Ovary (tissue), 9 donors: ENCODE results near the gene MPPED2. TPM values are rescaled to one million over a fixed set of nuclear protein-coding genes. Genes with fewer than 3 reads are reported as not detected.
A peak's percentile ranks its signal among the peaks of the same experiment; 100 is the strongest.

Experiments used
- DNase-seq, 5 donors: peaks; one replicate each; pipeline ENCODE4 v3.0.0-alpha.2; 2019 to 2020
- H3K27ac ChIP-seq, 2 donors: fragments of 200-600 bp; one replicate each; pipeline versions ENCODE4 v1.5.1 to v1.8.0; 2019 to 2022
- H3K27me3 ChIP-seq: fragments of 200-600 bp; one replicate; pipeline ENCODE4 v1.8.0; 2022
- H3K36me3 ChIP-seq: fragments of 200-600 bp; sonication (generic); one replicate; pipeline ENCODE4 v1.5.1; 2019
- H3K4me1 ChIP-seq: one replicate; pipeline ENCODE4 v1.8.1; 2013; ENCODE audit warnings: mild to moderate bottlenecking, moderate library complexity; ENCODE audit not compliant: insufficient read depth
- H3K4me3 ChIP-seq: fragments of 200-600 bp; sonication (generic); one replicate; pipeline ENCODE4 v1.5.1; 2017
- H3K9me3 ChIP-seq, 2 donors: fragments of 200-600 bp in 1 of 2; sonication (generic) in 1 of 2; one replicate each; pipeline versions ENCODE4 v1.5.1 to v1.8.1; 2013 to 2019; ENCODE audit warnings: mild to moderate bottlenecking in 1 of 2, moderate library complexity in 1 of 2
- EP300 ChIP-seq: sonication (generic); formaldehyde crosslinking; IDR thresholded peaks from one replicate; pipeline ENCODE4 v1.6.1; 2017; ENCODE audit warnings: antibody characterized with exemption
- POLR2A ChIP-seq: fragments of 450-650 bp; IDR thresholded peaks from one replicate; pipeline ENCODE4 v1.6.1; 2017; ENCODE audit warnings: antibody characterized with exemption, mild to moderate bottlenecking, moderate library complexity
- WGBS, 3 donors: extraction: QIAGEN DNeasy Blood & Tissue Kit in 1 of 3; methylation state at CpG; one replicate each; pipeline versions ENCODE4 v1.1.5 to v1.1.7; 2013 to 2017; 5-methylcytosine and 5-hydroxymethylcytosine counted together
- intact Hi-C, 4 donors: fragments of 100-400 bp; cut with DNase I; formaldehyde crosslinking; loops; one replicate each; pipeline versions ENCODE4 v1.11.0 to v1.15.1; 2022 to 2023
- polyA plus RNA-seq, 2 donors: library from polyadenylated mRNA; stranded (reverse); fragments of 200-250 nt in 1 of 2; fragments of 350-450 nt in 1 of 2; fragmentation: Illumina TruSeq in 1 of 2; extraction: RNeasy Lipid Tissue Mini Kit (QIAGEN cat#74804) in 1 of 2; gene quantifications; one replicate each; pipeline ENCODE4 v1.2.3, GENCODE V29; 2013 to 2014
- total RNA-seq, 7 donors: library from RNA; depleted of rRNA in 2 of 7; stranded (reverse); fragments of >200 nt in 2 of 7; fragmentation: NEBNext Ultra II Directional in 3 of 7; extraction: Animal tissue kit (Norgen Biotek cat#: 25700) in 3 of 7; gene quantifications; one replicate each; pipeline versions ENCODE4 v1.1.0 to v1.2.4, GENCODE V29; 2016 to 2023
- TF ChIP-seq, protein P1 (sequence below), 3 donors: fragments of 450-650 bp in 2 of 3; fragments of 200-600 bp in 1 of 3; IDR thresholded peaks; one replicate each; pipeline versions ENCODE4 v1.5.1 to v1.8.0; 2016 to 2022; ENCODE audit warnings: antibody characterized with exemption in 3 of 3, mild to moderate bottlenecking in 1 of 3
- donor health status: DM: no; HTN: no; CAD: no; lungs with moderate emphysema.
- donor health status: DM: no; HTN: no; CAD: no.
- donor health status: Bipolar disorder and iron deficiency.
- donor health status: DM: yes; HTN: yes; CAD: no.
- donor health status: DM: no; HTN: no; CAD: no.
- donor health status: DM: yes; HTN: yes; CAD: no.

MPPED2 gene
- total and polyA plus RNA-seq, 9 donors = 0.30 to 10.1 (median 2.9) TPM

- H3K9me3 ChIP-seq = no peaks in the 10 kb centered on the region
- no peaks in the 10 kb centered on the region for H3K36me3 ChIP-seq
- H3K4me1 ChIP-seq = no peaks in the 10 kb centered on the region
- no peaks in the 10 kb centered on the region for H3K27me3 ChIP-seq
- H3K27ac ChIP-seq = no peak overlapping the region
- H3K4me3 ChIP-seq = no peak overlapping the region
- WGBS, 3 donors = 44 to 51% (median 49%) methylated on average over 2 of the region's 2 CpGs
- intact Hi-C loops = no loop called here
- TF ChIP-seq POLR2A (no peak), EP300 (no peak)
- TF ChIP-seq, protein P1, sequence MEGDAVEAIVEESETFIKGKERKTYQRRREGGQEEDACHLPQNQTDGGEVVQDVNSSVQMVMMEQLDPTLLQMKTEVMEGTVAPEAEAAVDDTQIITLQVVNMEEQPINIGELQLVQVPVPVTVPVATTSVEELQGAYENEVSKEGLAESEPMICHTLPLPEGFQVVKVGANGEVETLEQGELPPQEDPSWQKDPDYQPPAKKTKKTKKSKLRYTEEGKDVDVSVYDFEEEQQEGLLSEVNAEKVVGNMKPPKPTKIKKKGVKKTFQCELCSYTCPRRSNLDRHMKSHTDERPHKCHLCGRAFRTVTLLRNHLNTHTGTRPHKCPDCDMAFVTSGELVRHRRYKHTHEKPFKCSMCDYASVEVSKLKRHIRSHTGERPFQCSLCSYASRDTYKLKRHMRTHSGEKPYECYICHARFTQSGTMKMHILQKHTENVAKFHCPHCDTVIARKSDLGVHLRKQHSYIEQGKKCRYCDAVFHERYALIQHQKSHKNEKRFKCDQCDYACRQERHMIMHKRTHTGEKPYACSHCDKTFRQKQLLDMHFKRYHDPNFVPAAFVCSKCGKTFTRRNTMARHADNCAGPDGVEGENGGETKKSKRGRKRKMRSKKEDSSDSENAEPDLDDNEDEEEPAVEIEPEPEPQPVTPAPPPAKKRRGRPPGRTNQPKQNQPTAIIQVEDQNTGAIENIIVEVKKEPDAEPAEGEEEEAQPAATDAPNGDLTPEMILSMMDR (IDR thresholded peaks at IDR 0.05) = no peak
- no peak for DNase-seq
These were observed 10.7 kb upstream of the MPPED2 start for GRCh38 chr11:30596832-30597231.

- WGBS, 3 donors = 79 to 85% (median 81%) methylated on average over 3 of the region's 3 CpGs
- no peaks in the 10 kb centered on the region for H3K36me3 ChIP-seq
- no peaks in the 10 kb centered on the region for H3K27me3 ChIP-seq
- TF ChIP-seq POLR2A = no peak
- H3K27ac ChIP-seq = no peak overlapping the region
- intact Hi-C loops = no loop called here
- no peaks in the 10 kb centered on the region for H3K4me1 ChIP-seq
- H3K4me3 ChIP-seq = no peak overlapping the region
- no peak for DNase-seq
- no peaks in the 10 kb centered on the region for H3K9me3 ChIP-seq
These were observed 9.8 kb upstream of the MPPED2 start for GRCh38 chr11:30595934-30596333.

- Histone ChIP-seq H3K9me3 (no peaks in the 10 kb centered on the region), H3K27ac (no peak overlapping the region), H3K36me3 (no peaks in the 10 kb centered on the region), H3K4me3 (no peak overlapping the region), H3K27me3 (no peaks in the 10 kb centered on the region), H3K4me1 (no peaks in the 10 kb centered on the region)
- TF ChIP-seq EP300 = no peak
- TF ChIP-seq, protein P1 (IDR thresholded peaks at IDR 0.05) = no peak
- no peak for TF ChIP-seq POLR2A
- WGBS, 3 donors = 55 to 59% (median 59%) methylated on average over 8 of the region's 8 CpGs
- DNase-seq = no peak
- intact Hi-C loops = no loop called here
These were observed 8.7 kb upstream of the MPPED2 start for GRCh38 chr11:30594646-30595411.

GRCh38 chr11:30587269-30587812, 1.2 kb upstream of the MPPED2 start:
- DNase-seq = no peak
- Histone ChIP-seq H3K27me3 (no peaks in the 10 kb centered on the region), H3K4me1 (peaks cover 4% of the 10 kb centered on the region), H3K36me3 (no peaks in the 10 kb centered on the region), H3K9me3 (no peaks in the 10 kb centered on the region), H3K4me3 (no peak overlapping the region), H3K27ac (no peak overlapping the region)
- WGBS, 3 donors = 49 to 63% (median 52%) methylated on average over 1 of the region's 1 CpG
- no peak for TF ChIP-seq POLR2A
- no peak for TF ChIP-seq EP300
- TF ChIP-seq, protein P1 (IDR thresholded peaks at IDR 0.05) = no peak
- intact Hi-C loops = no loop called here

GRCh38 chr11:30585892-30586250, 282 bp downstream of the MPPED2 start:
- no peak for TF ChIP-seq POLR2A
- Histone ChIP-seq H3K4me1 (peaks cover 4% of the 10 kb centered on the region), H3K9me3 (no peaks in the 10 kb centered on the region), H3K36me3 (no peaks in the 10 kb centered on the region), H3K4me3 (peak overlapping the region; percentile 46), H3K27me3 (no peaks in the 10 kb centered on the region), H3K27ac (peak overlapping the region in 1 of 2 donors; percentile 48)
- WGBS, 3 donors = 0 to 1% (median 1%) methylated on average over 19 to 42 of the region's 42 CpGs
- intact Hi-C loops = no loop called here
- DNase-seq = peak in 4 of 5 donors; percentile 13 to 38 (median 24)
